CD4-positive, alpha-beta T cell (primary cell): ENCODE results near the gene MED25. TPM values are rescaled to one million over a fixed set of nuclear protein-coding genes. Genes with fewer than 3 reads are reported as not detected.

ENCODE experiments used
- ATAC-seq: fragments of 200-7000 bp; cut with Tn5 transposase; one replicate; pipeline ENCODE4 v1.10.0; 2022; ENCODE audit warnings: mild to moderate bottlenecking; ENCODE audit not compliant: poor library complexity
- CTCF ChIA-PET: fragments of 350-600 bp; sonication (Branson Sonifier 250); formaldehyde crosslinking; loops from one replicate; lab custom pipeline; 2021; ENCODE audit warnings: antibody characterized with exemption, inconsistent platforms; lab: Charles Lee
- POLR2A ChIA-PET: fragments of 350-600 bp; sonication (Branson Sonifier 250); formaldehyde crosslinking; loops from one replicate; lab custom pipeline; 2021; ENCODE audit warnings: antibody characterized with exemption, inconsistent platforms; lab: Charles Lee
- DNase-seq, 14 experiments: peaks; one replicate each; pipeline ENCODE4 v3.0.0-alpha.2; 2013 to 2020; ENCODE audit warnings: mixed read lengths in 2 of 14
- H3K27ac ChIP-seq, 2 donors: one replicate each; pipeline versions ENCODE4 v1.5.1 to v1.7.0; 2013; ENCODE audit warnings: low read length in 2 of 2, low read depth in 1 of 2, mild to moderate bottlenecking in 1 of 2
- H3K27me3 ChIP-seq, 2 experiments: 1 replicate in 1 of 2; 2 replicates in 1 of 2; pipeline versions ENCODE4 v1.6.1 to v1.7.0; 2013; ENCODE audit warnings: low read length in 2 of 2, control low read depth in 1 of 2, mild to moderate bottlenecking in 1 of 2, moderate library complexity in 1 of 2; ENCODE audit not compliant: insufficient read depth in 2 of 2, control insufficient read depth in 1 of 2
- H3K36me3 ChIP-seq: one replicate; pipeline ENCODE4 v1.6.1; 2013; ENCODE audit warnings: low read length, control low read depth; ENCODE audit not compliant: insufficient read depth
- H3K4me1 ChIP-seq: one replicate; pipeline ENCODE4 v1.6.1; 2013; ENCODE audit warnings: low read length, control low read depth; ENCODE audit not compliant: insufficient read depth
- H3K4me3 ChIP-seq: one replicate; pipeline ENCODE4 v1.5.1; 2013; ENCODE audit warnings: mild to moderate bottlenecking, low read length, moderate library complexity
- H3K9me3 ChIP-seq, 2 experiments: 1 replicate in 1 of 2; 2 replicates in 1 of 2; pipeline versions ENCODE4 v1.6.1 to v1.7.0; 2013; ENCODE audit warnings: low read length in 2 of 2, mild to moderate bottlenecking in 2 of 2, control low read depth in 1 of 2, moderate library complexity in 1 of 2; ENCODE audit not compliant: control insufficient read depth in 1 of 2, insufficient read depth in 1 of 2
- H3K27ac Mint-ChIP-seq: one replicate; pipeline ENCODE4 v1.8.0; 2020; ENCODE audit warnings: mixed read lengths
- H3K27me3 Mint-ChIP-seq: one replicate; pipeline ENCODE4 v1.8.0; 2021; ENCODE audit warnings: mixed read lengths
- H3K36me3 Mint-ChIP-seq: one replicate; pipeline ENCODE4 v1.8.0; 2021; ENCODE audit warnings: low read depth, mixed read lengths
- H3K4me1 Mint-ChIP-seq: one replicate; pipeline ENCODE4 v1.8.0; 2021; ENCODE audit warnings: low read depth, mixed read lengths
- H3K4me3 Mint-ChIP-seq: one replicate; pipeline ENCODE4 v1.8.0; 2020; ENCODE audit warnings: mild to moderate bottlenecking, mixed read lengths
- H3K9me3 Mint-ChIP-seq: one replicate; pipeline ENCODE4 v1.8.0; 2020; ENCODE audit warnings: mixed read lengths
- CTCF ChIP-seq: fragments of 200-600 bp; IDR thresholded peaks from one replicate; pipeline ENCODE4 v1.8.0; 2022; ENCODE audit warnings: antibody characterized with exemption, mild to moderate bottlenecking
- intact Hi-C, 2 experiments: fragments of 100-400 bp; cut with DNase I in 1 of 2; cut with micrococcal nuclease in 1 of 2; formaldehyde crosslinking; loops; one replicate each; pipeline versions ENCODE4 v1.15.1 to v1.9.0; 2023 to 2025; cut with DNase I, micrococcal nuclease
- total RNA-seq, 174 experiments: library from RNA in 2 of 174; stranded (reverse) in 2 of 174; gene quantifications; one replicate each; pipeline ENCODE4 v1.2.3 and lab custom pipeline; 2021 to 2026

MED25 gene
- total RNA-seq, 2 experiments from 2014 or later, result 67.2 to 67.8 TPM

GRCh38 chr19:49872245-49873128 is 54.4 kb downstream of the MED25 start:
- Histone ChIP-seq H3K27me3 (no peaks in the 10 kb centered on the region), H3K27ac (no peak overlapping the region), H3K36me3 (peaks cover 4% of the 10 kb centered on the region), H3K4me3 (no peak overlapping the region), H3K4me1 (peaks cover 50% of the 10 kb centered on the region), H3K9me3 (peaks cover 0 to 7% of the 10 kb centered on the region in 2 experiments)
- intact Hi-C loops, result loop anchor here in 1 of 2 experiments (10.0 kb wide), 1 partner anchor 1238 kb away; the partner anchor contains the start of gene DBP
- peak overlapping the region; percentile 71 for H3K4me3 Mint-ChIP-seq
- no peaks in the 10 kb centered on the region for H3K27me3 Mint-ChIP-seq
- TF ChIP-seq CTCF, result no peak
- DNase-seq, result no peak
- ATAC-seq, result no peak
- peak overlapping the region; percentile 40 for H3K27ac Mint-ChIP-seq
- POLR2A ChIA-PET, result no interaction called here
- H3K9me3 Mint-ChIP-seq, result no peaks in the 10 kb centered on the region
- H3K36me3 Mint-ChIP-seq, result peaks cover 4% of the 10 kb centered on the region
- CTCF ChIA-PET, result no interaction called here
- H3K4me1 Mint-ChIP-seq, result peaks cover 21% of the 10 kb centered on the region

- Mint-ChIP-seq H3K9me3 (no peaks in the 10 kb centered on the region), H3K27me3 (no peaks in the 10 kb centered on the region), H3K27ac (no peak overlapping the region), H3K4me3 (no peak overlapping the region), H3K4me1 (peaks cover 19% of the 10 kb centered on the region), H3K36me3 (peaks cover 4% of the 10 kb centered on the region)
- H3K4me1 ChIP-seq, result peaks cover 46% of the 10 kb centered on the region
- intact Hi-C loops, result loop anchor here in 1 of 2 experiments (10.0 kb wide), 1 partner anchor 1238 kb away; the partner anchor contains the start of gene DBP
- no peak overlapping the region for H3K4me3 ChIP-seq
- CTCF ChIA-PET, result no interaction called here
- peaks cover 0 to 6% of the 10 kb centered on the region in 2 experiments for H3K9me3 ChIP-seq
- POLR2A ChIA-PET, result no interaction called here
- H3K36me3 ChIP-seq, result peaks cover 4% of the 10 kb centered on the region
- ATAC-seq, result no peak
- TF ChIP-seq CTCF, result no peak
- DNase-seq, result no peak
- no peaks in the 10 kb centered on the region for H3K27me3 ChIP-seq
- no peak overlapping the region for H3K27ac ChIP-seq
Observed at GRCh38 chr19:49873129-49873521, 55.0 kb downstream of the MED25 start.

GRCh38 chr19:49873834-49874233 is 55.7 kb downstream of the MED25 start:
- CTCF ChIA-PET, result no interaction called here
- H3K4me3 Mint-ChIP-seq, result no peak overlapping the region
- Histone ChIP-seq H3K36me3 (peaks cover 8% of the 10 kb centered on the region), H3K27me3 (no peaks in the 10 kb centered on the region), H3K27ac (no peak overlapping the region), H3K4me3 (no peak overlapping the region), H3K4me1 (peaks cover 46% of the 10 kb centered on the region), H3K9me3 (no peaks in the 10 kb centered on the region)
- H3K9me3 Mint-ChIP-seq, result no peaks in the 10 kb centered on the region
- ATAC-seq, result no peak
- peaks cover 8% of the 10 kb centered on the region for H3K36me3 Mint-ChIP-seq
- intact Hi-C loops, result loop anchor here in 1 of 2 experiments (10.0 kb wide), 1 partner anchor 1239 kb away; the partner anchor contains the start of gene DBP
- no peak for TF ChIP-seq CTCF
- peaks cover 25% of the 10 kb centered on the region for H3K4me1 Mint-ChIP-seq
- H3K27ac Mint-ChIP-seq, result no peak overlapping the region
- POLR2A ChIA-PET, result no interaction called here
- no peak for DNase-seq
- H3K27me3 Mint-ChIP-seq, result no peaks in the 10 kb centered on the region
